Cardiac muscle cell (in vitro differentiated cells and primary cell): ENCODE measurements around the gene ZNF587B. TPM values are rescaled to one million over a fixed set of nuclear protein-coding genes. Genes with fewer than 3 reads are reported as not detected.
"Not testable (repeated sequence)": the region's sequence is repeated elsewhere in the genome, so short reads cannot be mapped to it uniquely, and the experiment has no call there.

Source experiments
- DNase-seq, 2 donors: peaks; one replicate each; pipeline versions ENCODE4 v3.0.0 to v3.0.0-alpha.2; 2010 to 2017; ENCODE audit warnings: low read depth in 1 of 2, low spot score in 1 of 2
- H3K27ac ChIP-seq: fragments of 200-600 bp; sonication (generic); 2 replicates; pipeline ENCODE4 v1.5.1; 2016
- H3K27me3 ChIP-seq: fragments of 200-600 bp; sonication (generic); 2 replicates; pipeline ENCODE4 v1.6.0; 2016; ENCODE audit warnings: control low read depth
- H3K36me3 ChIP-seq: fragments of 200-600 bp; sonication (generic); 2 replicates; pipeline ENCODE4 v1.5.1; 2016; ENCODE audit warnings: control low read depth
- H3K4me1 ChIP-seq: fragments of 200-600 bp; sonication (generic); 2 replicates; pipeline ENCODE4 v1.8.1; 2017; ENCODE audit warnings: low read depth, mild to moderate bottlenecking, mixed run types
- H3K4me3 ChIP-seq: fragments of 200-600 bp; sonication (generic); 2 replicates; pipeline ENCODE4 v1.5.1; 2016; ENCODE audit warnings: mild to moderate bottlenecking
- H3K9me3 ChIP-seq: fragments of 200-600 bp; sonication (generic); 2 replicates; pipeline ENCODE4 v1.5.1; 2017; ENCODE audit warnings: low read depth, mild to moderate bottlenecking, control low read depth
- CTCF ChIP-seq: IDR thresholded peaks from 2 replicates; pipeline ENCODE4 v1.5.1; 2012; ENCODE audit warnings: low read depth, mild to moderate bottlenecking, low read length
- polyA plus RNA-seq: library from polyadenylated mRNA; unstranded; fragments of >200 nt; fragmentation: Nextera tagmentation; extraction: Ambion mirVana; gene quantifications from 2 replicates; pipeline ENCODE4 v1.2.1, GENCODE V29; 2016
- total RNA-seq: library from RNA; depleted of rRNA; stranded (reverse); fragments of >200 nt; gene quantifications from 2 replicates; pipeline ENCODE4 v1.2.3, GENCODE V29; 2016

The ZNF587B gene
- total and polyA plus RNA-seq, 2 experiments from 2014 or later = 2.8 to 12.9 TPM

DNA sequence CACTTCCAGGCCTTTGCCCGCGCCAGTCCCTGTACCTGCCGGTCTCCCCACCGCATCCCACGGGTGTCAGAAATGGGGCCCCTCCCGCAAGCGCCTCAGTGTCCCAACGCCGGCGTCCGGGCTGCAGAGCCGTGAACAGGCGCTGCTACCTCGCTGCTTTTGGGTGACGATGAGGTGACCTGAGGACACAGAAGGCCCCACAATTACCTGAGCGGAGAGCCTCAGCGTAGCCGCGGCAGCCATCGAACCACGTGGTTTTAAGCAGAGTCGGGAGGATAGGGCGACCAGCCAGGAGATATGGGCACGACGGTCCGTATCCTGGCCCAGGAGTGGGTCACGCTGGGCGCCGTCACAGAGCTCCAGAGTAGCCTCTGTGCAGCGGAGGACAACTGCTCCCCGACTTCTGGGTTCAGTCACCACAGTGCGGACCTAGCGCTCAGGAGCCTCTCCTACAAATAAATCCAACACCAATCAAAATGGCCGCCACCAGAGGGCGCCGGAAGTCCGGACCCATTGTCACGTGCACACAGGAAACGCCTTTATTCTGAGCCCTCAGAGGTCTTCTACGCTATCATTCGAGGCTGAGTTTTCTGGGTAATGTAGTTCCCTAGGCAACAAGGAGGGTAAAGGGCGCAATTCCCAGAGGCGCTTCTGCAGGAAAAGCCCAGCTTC, 58.6 kb downstream of the ZNF587B start, which contains the start of gene ZNF814:
Gene ZNF814 (minus strand): TSS at position 478 of the 672 bp plus-strand sequence. CDS start 235 bp downstream, at position 243.
- no peaks in the 10 kb centered on the region for H3K27me3 ChIP-seq
- peak within 1 kb of the TSS; percentile 66 for H3K4me3 ChIP-seq
- peak; percentile 91 to 94 for DNase-seq
- H3K9me3 ChIP-seq = no peaks in the 10 kb centered on the region
- TF ChIP-seq CTCF = peak; percentile 38
- peak within 1 kb of the TSS; percentile 91 for H3K27ac ChIP-seq
- H3K36me3 ChIP-seq = no peaks in the 10 kb centered on the region
- peaks cover 20% of the 10 kb centered on the region for H3K4me1 ChIP-seq

DNA sequence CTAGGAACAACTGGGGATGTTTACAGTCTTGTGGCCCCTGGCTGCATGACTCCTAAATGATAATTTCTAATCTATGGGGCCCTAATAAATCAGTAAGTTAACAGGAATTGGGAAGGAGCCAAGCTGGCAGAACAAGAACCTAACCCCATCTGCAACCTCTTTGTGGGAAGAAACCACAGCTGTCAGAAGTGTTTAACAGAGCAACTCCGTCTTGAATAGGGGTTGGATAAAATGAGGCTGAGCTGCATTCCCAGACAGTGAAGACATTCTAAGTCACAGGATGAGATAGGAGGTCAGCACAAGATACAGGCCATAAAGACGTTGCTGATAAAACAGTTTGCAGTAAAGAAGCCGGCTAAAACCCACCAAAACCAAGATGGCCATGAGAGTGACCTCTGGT, 60.6 kb downstream of the ZNF587B start:
- H3K36me3 ChIP-seq, H3K27ac ChIP-seq, H3K27me3 ChIP-seq, H3K9me3 ChIP-seq, H3K4me3 ChIP-seq: not testable (repeated sequence)
- peaks cover 16% of the 10 kb centered on the region for H3K4me1 ChIP-seq
- DNase-seq = peak in 1 of 2 donors; percentile 82

Other genes with a start within 250 kb of the ZNF587B start
- gene ZIK1, start 246.2 kb upstream of the ZNF587B start, total RNA-seq = 16.0 and 18.2 TPM in 2 replicates
- gene ZIK1, start 246.2 kb upstream of the ZNF587B start, polyA plus RNA-seq = 11.7 and 13.9 TPM in 2 replicates
- gene ZNF530, start 230.4 kb upstream of the ZNF587B start, total RNA-seq = 7.1 and 9.3 TPM in 2 replicates
- gene ZNF530, start 230.4 kb upstream of the ZNF587B start, polyA plus RNA-seq = 6.4 and 6.5 TPM in 2 replicates
- gene ZNF134, start 216.1 kb upstream of the ZNF587B start, total RNA-seq = 55.0 and 76.0 TPM in 2 replicates
- gene ZNF134, start 216.1 kb upstream of the ZNF587B start, polyA plus RNA-seq = 18.6 and 27.4 TPM in 2 replicates
- gene ZNF211, start 197.1 kb upstream of the ZNF587B start, total RNA-seq = 25.4 and 30.0 TPM in 2 replicates
- 22.6 and 38.5 TPM in 2 replicates for gene ZNF211, start 197.1 kb upstream of the ZNF587B start, polyA plus RNA-seq
- not detected in 2 replicates for gene ZSCAN4, start 161.4 kb upstream of the ZNF587B start, total RNA-seq
- gene ZSCAN4, start 161.4 kb upstream of the ZNF587B start, polyA plus RNA-seq = not detected in 2 replicates
- 9.9 and 11.8 TPM in 2 replicates for gene ZNF551, start 148.3 kb upstream of the ZNF587B start, total RNA-seq
- gene ZNF551, start 148.3 kb upstream of the ZNF587B start, polyA plus RNA-seq = 4.0 and 4.4 TPM in 2 replicates
- gene ZNF154, start 121.1 kb upstream of the ZNF587B start, total RNA-seq = 14.0 and 20.1 TPM in 2 replicates
- 11.1 and 16.3 TPM in 2 replicates for gene ZNF154, start 121.1 kb upstream of the ZNF587B start, polyA plus RNA-seq
- gene ZNF671, start 102.7 kb upstream of the ZNF587B start, total RNA-seq = 14.4 and 24.2 TPM in 2 replicates
- gene ZNF671, start 102.7 kb upstream of the ZNF587B start, polyA plus RNA-seq = 16.7 and 19.3 TPM in 2 replicates
- gene ZNF776, start 83.5 kb upstream of the ZNF587B start, total RNA-seq = 16.9 and 20.0 TPM in 2 replicates
- gene ZNF776, start 83.5 kb upstream of the ZNF587B start, polyA plus RNA-seq = 20.7 and 26.6 TPM in 2 replicates
- 15.0 and 17.1 TPM in 2 replicates for gene ZNF586, start 60.6 kb upstream of the ZNF587B start, total RNA-seq
- gene ZNF586, start 60.6 kb upstream of the ZNF587B start, polyA plus RNA-seq = 8.4 and 10.0 TPM in 2 replicates
- gene ZNF552, start 15.4 kb upstream of the ZNF587B start, total RNA-seq = 3.8 and 6.6 TPM in 2 replicates
- 10.5 and 13.4 TPM in 2 replicates for gene ZNF552, start 15.4 kb upstream of the ZNF587B start, polyA plus RNA-seq
- 14.0 and 17.2 TPM in 2 replicates for gene ZNF587, start 19.6 kb downstream of the ZNF587B start, total RNA-seq
- gene ZNF587, start 19.6 kb downstream of the ZNF587B start, polyA plus RNA-seq = 12.6 and 22.6 TPM in 2 replicates
- gene ZNF814, start 58.7 kb downstream of the ZNF587B start, total RNA-seq = 13.6 and 14.8 TPM in 2 replicates
- 32.4 and 45.7 TPM in 2 replicates for gene ZNF814, start 58.7 kb downstream of the ZNF587B start, polyA plus RNA-seq
- 11.8 and 17.8 TPM in 2 replicates for gene ZNF417, start 86.3 kb downstream of the ZNF587B start, total RNA-seq
- gene ZNF417, start 86.3 kb downstream of the ZNF587B start, polyA plus RNA-seq = 4.8 and 7.7 TPM in 2 replicates
- 14.6 and 19.7 TPM in 2 replicates for gene ZNF418, start 105.1 kb downstream of the ZNF587B start, total RNA-seq
- gene ZNF418, start 105.1 kb downstream of the ZNF587B start, polyA plus RNA-seq = 6.1 and 13.8 TPM in 2 replicates
- gene ZNF256, start 117.4 kb downstream of the ZNF587B start, total RNA-seq = 12.5 and 13.6 TPM in 2 replicates
- gene ZNF256, start 117.4 kb downstream of the ZNF587B start, polyA plus RNA-seq = 7.0 and 10.0 TPM in 2 replicates
- 1.3 and 1.4 TPM in 2 replicates for gene C19orf18, start 144.2 kb downstream of the ZNF587B start, total RNA-seq
- gene C19orf18, start 144.2 kb downstream of the ZNF587B start, polyA plus RNA-seq = 2.4 and 3.6 TPM in 2 replicates
- gene ZNF606, start 172.5 kb downstream of the ZNF587B start, total RNA-seq = 50.5 and 87.4 TPM in 2 replicates
- gene ZNF606, start 172.5 kb downstream of the ZNF587B start, polyA plus RNA-seq = 30.0 and 31.2 TPM in 2 replicates
- 31.9 and 38.4 TPM in 2 replicates for gene ZSCAN1, start 203.7 kb downstream of the ZNF587B start, total RNA-seq
- 22.0 and 24.6 TPM in 2 replicates for gene ZSCAN1, start 203.7 kb downstream of the ZNF587B start, polyA plus RNA-seq
- 11.7 and 14.0 TPM in 2 replicates for gene ZNF135, start 229.0 kb downstream of the ZNF587B start, total RNA-seq
- 10.2 and 11.2 TPM in 2 replicates for gene ZNF135, start 229.0 kb downstream of the ZNF587B start, polyA plus RNA-seq